Left ventricle myocardium inferior (tissue), 1 donor: ENCODE data around the gene GOSR2. TPM values are rescaled to one million over a fixed set of nuclear protein-coding genes. Genes with fewer than 3 reads are reported as not detected.
"Not testable (repeated sequence)": the region's sequence is repeated elsewhere in the genome, so short reads cannot be mapped to it uniquely, and the experiment has no call there.

Experiments
- DNase-seq: peaks from one replicate; pipeline ENCODE4 v3.0.0-alpha.2; 2020
- H3K27ac ChIP-seq: fragments of 200-600 bp; replicated peaks from 2 replicates; pipeline ENCODE4 v1.8.0; 2021
- H3K27me3 ChIP-seq: fragments of 200-600 bp; 2 replicates; pipeline ENCODE4 v1.8.0; 2021; ENCODE audit warnings: low read depth
- H3K36me3 ChIP-seq: fragments of 200-600 bp; 2 replicates; pipeline ENCODE4 v1.8.0; 2021
- H3K4me1 ChIP-seq: fragments of 200-600 bp; 2 replicates; pipeline ENCODE4 v1.8.0; 2021
- H3K4me3 ChIP-seq: fragments of 200-600 bp; 2 replicates; pipeline ENCODE4 v1.8.0; 2021; ENCODE audit warnings: mild to moderate bottlenecking, moderate library complexity
- H3K9me3 ChIP-seq: fragments of 200-600 bp; replicated peaks from 2 replicates; pipeline ENCODE4 v1.8.0; 2021
- CTCF ChIP-seq: fragments of 200-600 bp; IDR thresholded peaks from 2 replicates; pipeline ENCODE4 v1.8.0; 2021; ENCODE audit warnings: antibody characterized with exemption, mild to moderate bottlenecking, borderline replicate concordance
- intact Hi-C: fragments of 100-400 bp; cut with micrococcal nuclease; formaldehyde crosslinking; loops from one replicate; pipeline ENCODE4 v1.11.0; 2022
- total RNA-seq: library from RNA; stranded (reverse); fragmentation: NEBNext Ultra II Directional; extraction: Animal tissue kit (Norgen Biotek cat#: 25700); gene quantifications from one replicate; pipeline ENCODE4 v1.2.1, GENCODE V29; 2021
- donor health status: DM: no; HTN: yes; CAD: no; lungs with severe emphysema.

GOSR2 gene
- total RNA-seq, 1 donor from 2014 or later = 41.9 TPM

GRCh38 chr17:46982577-46982976 lies 59.6 kb downstream of the GOSR2 start:
- DNase-seq = no peak
- intact Hi-C loops = no loop called here
- no peak for TF ChIP-seq CTCF

GRCh38 chr17:46983782-46984181 lies 60.8 kb downstream of the GOSR2 start:
- Histone ChIP-seq H3K36me3 (no peaks in the 10 kb centered on the region), H3K4me3 (no peak overlapping the region), H3K27me3 (peaks cover 24% of the 10 kb centered on the region), H3K9me3 (no peaks in the 10 kb centered on the region), H3K27ac (peak overlapping the region; percentile 83), H3K4me1 (peaks cover 24% of the 10 kb centered on the region)
- intact Hi-C loops = no loop called here
- no peak for TF ChIP-seq CTCF
- DNase-seq = no peak

More at GRCh38 chr17:46982577-46982976, 59.6 kb downstream of the GOSR2 start:
- no peak overlapping the region for H3K4me3 ChIP-seq
- no peaks in the 10 kb centered on the region for H3K9me3 ChIP-seq
- peaks cover 37% of the 10 kb centered on the region for H3K4me1 ChIP-seq
- H3K27ac ChIP-seq = no peak overlapping the region
- H3K27me3 ChIP-seq = peaks cover 36% of the 10 kb centered on the region
- no peaks in the 10 kb centered on the region for H3K36me3 ChIP-seq

GRCh38 chr17:46984341-46984740 lies 61.4 kb downstream of the GOSR2 start:
- no peak overlapping the region for H3K4me3 ChIP-seq
- intact Hi-C loops = no loop called here
- H3K36me3 ChIP-seq = no peaks in the 10 kb centered on the region
- H3K9me3 ChIP-seq = no peaks in the 10 kb centered on the region
- peak; percentile 25 for DNase-seq
- peak overlapping the region; percentile 83 for H3K27ac ChIP-seq
- peaks cover 19% of the 10 kb centered on the region for H3K4me1 ChIP-seq
- H3K27me3 ChIP-seq = peaks cover 18% of the 10 kb centered on the region
- TF ChIP-seq CTCF = no peak

- peaks cover 13% of the 10 kb centered on the region for H3K27me3 ChIP-seq
- H3K9me3 ChIP-seq = no peaks in the 10 kb centered on the region
- DNase-seq = no peak
- no peak for TF ChIP-seq CTCF
- peak overlapping the region; percentile 83 for H3K27ac ChIP-seq
- no peak overlapping the region for H3K4me3 ChIP-seq
- intact Hi-C loops = no loop called here
- no peaks in the 10 kb centered on the region for H3K36me3 ChIP-seq
- H3K4me1 ChIP-seq = peaks cover 17% of the 10 kb centered on the region
Observed at GRCh38 chr17:46984892-46985291, 61.9 kb downstream of the GOSR2 start.

GRCh38 chr17:46986366-46986765 lies 63.4 kb downstream of the GOSR2 start:
- H3K9me3 ChIP-seq = no peaks in the 10 kb centered on the region
- peaks cover 19% of the 10 kb centered on the region for H3K4me1 ChIP-seq
- DNase-seq = no peak
- no peak for TF ChIP-seq CTCF
- intact Hi-C loops = no loop called here
- H3K4me3 ChIP-seq = no peak overlapping the region
- peaks cover 1% of the 10 kb centered on the region for H3K27me3 ChIP-seq
- no peak overlapping the region for H3K27ac ChIP-seq
- H3K36me3 ChIP-seq = no peaks in the 10 kb centered on the region

- intact Hi-C loops, H3K9me3 ChIP-seq, H3K36me3 ChIP-seq, H3K4me3 ChIP-seq, DNase-seq, H3K27me3 ChIP-seq, H3K27ac ChIP-seq: not testable (repeated sequence)
- H3K4me1 ChIP-seq = peaks cover 19% of the 10 kb centered on the region
Observed at GRCh38 chr17:46987927-46988326, 65.0 kb downstream of the GOSR2 start.
